GM21576 (cell line): ENCODE results near the gene C12orf42.

Experiments
- ATAC-seq: cut with Tn5 transposase; IDR thresholded peaks from one replicate; pipeline ENCODE4 v1.9.1; 2021; ENCODE audit warnings: mild to moderate bottlenecking, moderate library complexity; ENCODE audit not compliant: unreplicated experiment

C12orf42 gene

GRCh38 chr12:103273645-103274044 is 222.1 kb downstream of the C12orf42 start:
- no peak for ATAC-seq

DNA sequence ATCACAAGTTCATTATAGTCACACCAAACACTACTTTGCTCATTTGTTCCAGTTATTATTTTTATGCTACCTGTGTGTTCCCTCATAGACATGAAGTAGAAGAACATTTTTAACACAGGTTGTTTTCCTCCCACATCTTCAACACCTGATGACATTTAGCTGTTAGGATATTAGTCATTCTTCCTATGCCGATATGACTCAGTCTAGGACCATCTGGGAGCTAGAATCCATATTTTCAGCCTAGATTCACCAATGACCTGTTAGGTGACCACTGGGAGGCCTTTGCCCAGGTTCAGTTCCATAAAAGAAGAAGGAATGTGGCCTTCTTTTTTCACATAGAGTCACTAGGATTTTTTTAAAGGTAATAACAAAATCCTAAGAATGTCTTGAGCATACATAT is 222.8 kb downstream of the C12orf42 start:
- ATAC-seq, result no peak

DNA sequence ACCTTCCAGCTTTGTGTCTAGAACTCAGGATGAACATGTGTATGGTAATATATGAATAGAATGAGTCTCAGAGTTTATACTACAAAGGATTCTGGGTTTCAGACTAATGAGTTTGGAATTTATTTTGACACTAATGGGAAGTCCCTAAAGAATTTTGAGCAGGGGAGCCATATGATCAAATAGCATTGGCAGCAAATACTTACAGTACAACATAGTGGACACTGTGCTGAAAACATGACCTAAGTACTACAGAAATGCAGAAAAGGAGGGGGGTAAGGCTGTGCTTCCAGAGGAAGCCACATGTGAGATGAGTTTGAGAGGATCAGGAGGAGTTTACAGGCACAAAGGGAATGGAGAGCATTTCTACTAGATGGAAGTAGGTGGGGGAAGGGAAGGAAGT is 225.8 kb downstream of the C12orf42 start:
- no peak for ATAC-seq

GRCh38 chr12:103268831-103269514 is 226.8 kb downstream of the C12orf42 start:
- no peak for ATAC-seq

DNA sequence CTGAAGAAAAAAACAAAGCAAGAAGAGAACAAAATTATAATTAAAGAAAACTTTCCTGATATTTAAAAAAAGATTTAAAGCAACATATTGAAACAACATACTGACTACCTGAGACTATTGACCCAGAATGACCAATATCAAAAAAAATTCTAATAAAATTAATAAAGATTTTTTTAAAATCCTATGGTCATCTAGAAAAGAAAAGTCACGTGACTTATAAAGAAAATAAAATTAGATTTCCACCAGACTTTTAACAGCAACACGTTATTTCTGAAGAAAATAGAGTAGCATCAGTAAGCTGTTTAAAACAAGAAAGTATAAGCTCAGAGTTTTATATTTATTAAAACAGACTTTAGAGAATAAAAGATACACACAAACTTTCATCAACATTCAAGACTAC is 238.0 kb downstream of the C12orf42 start:
- ATAC-seq, result no peak
